Transverse colon (tissue), 4 donors: Measurements from ENCODE around the gene P4HA1.
"Not testable (repeated sequence)": the region's sequence is repeated elsewhere in the genome, so short reads cannot be mapped to it uniquely, and the experiment has no call there.

Source experiments
- EP300 ChIP-seq: sonication (generic); formaldehyde crosslinking; IDR thresholded peaks from one replicate; pipeline ENCODE4 v1.6.1; 2017; ENCODE audit warnings: antibody characterized with exemption, low read depth
- POLR2AphosphoS5 ChIP-seq, 3 donors: sonication (generic); formaldehyde crosslinking; IDR thresholded peaks; one replicate each; pipeline ENCODE4 v1.6.1; 2016; ENCODE audit warnings: antibody characterized with exemption in 3 of 3
- TF ChIP-seq, protein P1 (sequence below), 5 experiments: fragments of 200-600 bp in 3 of 5; fragments of 450-650 bp in 2 of 5; sonication (generic) in 3 of 5; IDR thresholded peaks; 1 replicate in 2 of 5; 2 replicates in 3 of 5; pipeline ENCODE4 v1.5.1; 2016 to 2017; ENCODE audit warnings: antibody characterized with exemption in 5 of 5, inconsistent platforms in 3 of 5, mild to moderate bottlenecking in 2 of 5, moderate library complexity in 1 of 5

GRCh38 chr10:73026623-73027022 is 70.0 kb downstream of the P4HA1 start:
- TF ChIP-seq, protein P1, sequence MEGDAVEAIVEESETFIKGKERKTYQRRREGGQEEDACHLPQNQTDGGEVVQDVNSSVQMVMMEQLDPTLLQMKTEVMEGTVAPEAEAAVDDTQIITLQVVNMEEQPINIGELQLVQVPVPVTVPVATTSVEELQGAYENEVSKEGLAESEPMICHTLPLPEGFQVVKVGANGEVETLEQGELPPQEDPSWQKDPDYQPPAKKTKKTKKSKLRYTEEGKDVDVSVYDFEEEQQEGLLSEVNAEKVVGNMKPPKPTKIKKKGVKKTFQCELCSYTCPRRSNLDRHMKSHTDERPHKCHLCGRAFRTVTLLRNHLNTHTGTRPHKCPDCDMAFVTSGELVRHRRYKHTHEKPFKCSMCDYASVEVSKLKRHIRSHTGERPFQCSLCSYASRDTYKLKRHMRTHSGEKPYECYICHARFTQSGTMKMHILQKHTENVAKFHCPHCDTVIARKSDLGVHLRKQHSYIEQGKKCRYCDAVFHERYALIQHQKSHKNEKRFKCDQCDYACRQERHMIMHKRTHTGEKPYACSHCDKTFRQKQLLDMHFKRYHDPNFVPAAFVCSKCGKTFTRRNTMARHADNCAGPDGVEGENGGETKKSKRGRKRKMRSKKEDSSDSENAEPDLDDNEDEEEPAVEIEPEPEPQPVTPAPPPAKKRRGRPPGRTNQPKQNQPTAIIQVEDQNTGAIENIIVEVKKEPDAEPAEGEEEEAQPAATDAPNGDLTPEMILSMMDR (IDR thresholded peaks at IDR 0.05), result not testable (repeated sequence)
- TF ChIP-seq EP300; POLR2AphosphoS5 (IDR thresholded peaks at IDR 0.05): not testable (repeated sequence)
